ENCODE measurements around the gene CCDC73.

DNA sequence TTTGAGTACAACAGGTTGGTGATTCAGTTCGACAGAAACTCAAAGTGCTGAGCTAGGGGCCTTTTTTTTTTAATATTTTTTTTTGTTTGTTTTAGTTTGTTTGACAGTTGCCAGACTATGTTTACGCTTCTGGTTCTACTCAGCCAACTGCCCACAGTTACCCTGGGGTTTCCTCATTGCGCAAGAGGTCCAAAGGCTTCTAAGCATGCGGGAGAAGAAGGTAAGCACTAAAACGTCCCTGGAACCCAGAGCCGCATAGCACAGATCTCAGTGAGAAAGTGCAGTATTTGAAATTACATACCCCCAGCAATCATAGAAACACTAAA lies 35.9 kb upstream of the CCDC73 start:
- TF ChIP-seq CTCF (IDR thresholded peaks at IDR 0.05) (no peak), FOXP4 (CRISPR knock-in tag; IDR thresholded peaks at IDR 0.05) (no peak), TCF7 (CRISPR knock-in tag; IDR thresholded peaks at IDR 0.05; ENCODE audit: low read depth) (no peak), KAT7 (CRISPR knock-in tag; IDR thresholded peaks at IDR 0.05; ENCODE audit: borderline replicate concordance) (no peak), PRDM15 (CRISPR knock-in tag; IDR thresholded peaks at IDR 0.05) (no peak)
